Type B pancreatic cell (in vitro differentiated cells): ENCODE measurements around the gene GPR39. TPM values are rescaled to one million over a fixed set of nuclear protein-coding genes. Genes with fewer than 3 reads are reported as not detected.

ENCODE experiments used
- DNase-seq: peaks from one replicate; pipeline ENCODE4 v3.0.0; 2021; ENCODE audit warnings: mixed read lengths; ENCODE audit not compliant: unreplicated experiment; ENCODE audit errors: extremely low spot score
- H3K27ac Mint-ChIP-seq: 2 replicates; pipeline ENCODE4 v1.8.0; 2021; ENCODE audit warnings: mild to moderate bottlenecking, mixed read lengths
- H3K27me3 Mint-ChIP-seq: 2 replicates; pipeline ENCODE4 v1.8.0; 2021; ENCODE audit warnings: mixed read lengths
- H3K36me3 Mint-ChIP-seq: 2 replicates; pipeline ENCODE4 v1.8.0; 2021; ENCODE audit warnings: mixed read lengths
- H3K4me1 Mint-ChIP-seq: one replicate; pipeline ENCODE4 v1.8.0; 2021; ENCODE audit warnings: mixed read lengths; ENCODE audit not compliant: unreplicated experiment
- H3K4me3 Mint-ChIP-seq: 2 replicates; pipeline ENCODE4 v1.8.0; 2021; ENCODE audit warnings: mild to moderate bottlenecking, mixed read lengths
- H3K9me3 Mint-ChIP-seq: 2 replicates; pipeline ENCODE4 v1.8.0; 2021; ENCODE audit warnings: mixed read lengths
- CTCF ChIP-seq: fragments of 200-600 bp; sonication (generic); conservative IDR thresholded peaks from 2 replicates; pipeline ENCODE4 v1.5.0; 2021; ENCODE audit warnings: antibody characterized with exemption, mild to moderate bottlenecking
- total RNA-seq: library from RNA; stranded (reverse); gene quantifications from 2 replicates; pipeline ENCODE4 v1.2.1, GENCODE V29; 2021; ENCODE audit warnings: low replicate concordance

Gene GPR39
- total RNA-seq, 1 donor from 2014 or later, result 4.1 TPM

GRCh38 chr2:132407784-132408183 is 8.8 kb upstream of the GPR39 start:
- no peaks in the 10 kb centered on the region for H3K9me3 Mint-ChIP-seq
- H3K4me1 Mint-ChIP-seq, result no peaks in the 10 kb centered on the region
- no peak for DNase-seq

GRCh38 chr2:132412021-132412420 is 4.6 kb upstream of the GPR39 start:
- peaks cover 16% of the 10 kb centered on the region for H3K27me3 Mint-ChIP-seq
- H3K27ac Mint-ChIP-seq, result no peak overlapping the region
- no peak for DNase-seq
- H3K36me3 Mint-ChIP-seq, result no peaks in the 10 kb centered on the region
- peaks cover 16% of the 10 kb centered on the region for H3K4me1 Mint-ChIP-seq
- H3K4me3 Mint-ChIP-seq, result no peak overlapping the region
- TF ChIP-seq CTCF, result no peak
- no peaks in the 10 kb centered on the region for H3K9me3 Mint-ChIP-seq

More at GRCh38 chr2:132407784-132408183, 8.8 kb upstream of the GPR39 start:
- Mint-ChIP-seq H3K27me3 (peaks cover 8% of the 10 kb centered on the region), H3K36me3 (no peaks in the 10 kb centered on the region), H3K27ac (peak overlapping the region; percentile 17), H3K4me3 (no peak overlapping the region)
- TF ChIP-seq CTCF, result no peak

- no peak for TF ChIP-seq CTCF
- no peak for DNase-seq
- H3K36me3 Mint-ChIP-seq, result no peaks in the 10 kb centered on the region
- H3K27ac Mint-ChIP-seq, result peak overlapping the region; percentile 37
- H3K27me3 Mint-ChIP-seq, result peaks cover 16% of the 10 kb centered on the region
- H3K4me3 Mint-ChIP-seq, result peak overlapping the region; percentile 4
- peaks cover 16% of the 10 kb centered on the region for H3K4me1 Mint-ChIP-seq
- H3K9me3 Mint-ChIP-seq, result no peaks in the 10 kb centered on the region
Measured at GRCh38 chr2:132414081-132414480, 2.5 kb upstream of the GPR39 start.

- Mint-ChIP-seq H3K4me3 (peak overlapping the region; percentile 88), H3K27me3 (peaks cover 15% of the 10 kb centered on the region), H3K27ac (peak overlapping the region; percentile 96), H3K9me3 (no peaks in the 10 kb centered on the region), H3K4me1 (peaks cover 22% of the 10 kb centered on the region), H3K36me3 (no peaks in the 10 kb centered on the region)
- TF ChIP-seq CTCF, result no peak
- no peak for DNase-seq
Measured at GRCh38 chr2:132415256-132415914, 1.2 kb upstream of the GPR39 start.

- H3K4me3 Mint-ChIP-seq, result peak overlapping the region; percentile 88
- H3K4me1 Mint-ChIP-seq, result peaks cover 22% of the 10 kb centered on the region
- peak overlapping the region; percentile 96 for H3K27ac Mint-ChIP-seq
- no peaks in the 10 kb centered on the region for H3K36me3 Mint-ChIP-seq
- H3K27me3 Mint-ChIP-seq, result peaks cover 12% of the 10 kb centered on the region
- peak; percentile 81 for DNase-seq
- no peaks in the 10 kb centered on the region for H3K9me3 Mint-ChIP-seq
- TF ChIP-seq CTCF, result no peak
Measured at GRCh38 chr2:132415915-132416722, 486 bp upstream of the GPR39 start.
